Esophagus muscularis mucosa (tissue), 3 donors: ENCODE measurements around the gene ZNHIT6.

ENCODE experiments used
- POLR2A ChIP-seq: fragments of 450-650 bp; IDR thresholded peaks from one replicate; pipeline ENCODE4 v1.6.1; 2017; ENCODE audit warnings: antibody characterized with exemption, moderate library complexity, mild to moderate bottlenecking, low read depth
- POLR2AphosphoS5 ChIP-seq, 2 donors: sonication (generic); formaldehyde crosslinking; IDR thresholded peaks; one replicate each; pipeline ENCODE4 v1.6.1; 2017; ENCODE audit warnings: antibody characterized with exemption in 2 of 2
- TF ChIP-seq, protein P1 (sequence below), 3 experiments: fragments of 200-600 bp in 2 of 3; fragments of 450-650 bp in 1 of 3; sonication (generic) in 2 of 3; IDR thresholded peaks; one replicate each; pipeline ENCODE4 v1.5.1; 2017 to 2019; ENCODE audit warnings: antibody characterized with exemption in 3 of 3, mild to moderate bottlenecking in 2 of 3, moderate library complexity in 1 of 3

DNA sequence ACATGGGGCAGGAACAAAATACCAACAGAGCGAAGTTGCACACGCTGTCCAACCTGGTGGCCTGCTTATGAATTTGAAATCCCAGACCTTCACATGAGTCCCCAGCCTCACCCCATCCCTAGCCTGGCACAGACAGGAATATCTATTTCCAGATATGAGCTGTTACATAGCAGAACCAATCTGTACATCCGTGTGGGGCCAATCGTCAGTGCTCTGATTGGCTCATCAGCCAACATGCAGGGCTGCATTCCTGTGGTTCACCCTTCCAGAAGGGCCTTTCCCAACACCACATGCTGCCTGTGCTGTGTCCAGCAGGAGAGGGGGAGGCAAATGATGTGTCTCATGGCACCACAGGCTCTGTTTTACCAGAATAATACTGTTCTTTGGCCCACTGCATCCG lies 96.4 kb downstream of the ZNHIT6 start:
- TF ChIP-seq POLR2AphosphoS5 (IDR thresholded peaks at IDR 0.05): no peak
- TF ChIP-seq, protein P1, sequence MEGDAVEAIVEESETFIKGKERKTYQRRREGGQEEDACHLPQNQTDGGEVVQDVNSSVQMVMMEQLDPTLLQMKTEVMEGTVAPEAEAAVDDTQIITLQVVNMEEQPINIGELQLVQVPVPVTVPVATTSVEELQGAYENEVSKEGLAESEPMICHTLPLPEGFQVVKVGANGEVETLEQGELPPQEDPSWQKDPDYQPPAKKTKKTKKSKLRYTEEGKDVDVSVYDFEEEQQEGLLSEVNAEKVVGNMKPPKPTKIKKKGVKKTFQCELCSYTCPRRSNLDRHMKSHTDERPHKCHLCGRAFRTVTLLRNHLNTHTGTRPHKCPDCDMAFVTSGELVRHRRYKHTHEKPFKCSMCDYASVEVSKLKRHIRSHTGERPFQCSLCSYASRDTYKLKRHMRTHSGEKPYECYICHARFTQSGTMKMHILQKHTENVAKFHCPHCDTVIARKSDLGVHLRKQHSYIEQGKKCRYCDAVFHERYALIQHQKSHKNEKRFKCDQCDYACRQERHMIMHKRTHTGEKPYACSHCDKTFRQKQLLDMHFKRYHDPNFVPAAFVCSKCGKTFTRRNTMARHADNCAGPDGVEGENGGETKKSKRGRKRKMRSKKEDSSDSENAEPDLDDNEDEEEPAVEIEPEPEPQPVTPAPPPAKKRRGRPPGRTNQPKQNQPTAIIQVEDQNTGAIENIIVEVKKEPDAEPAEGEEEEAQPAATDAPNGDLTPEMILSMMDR (IDR thresholded peaks at IDR 0.05): no peak
- no peak for TF ChIP-seq POLR2A
